Measurements from ENCODE around the gene TRIO. TPM values are rescaled to one million over a fixed set of nuclear protein-coding genes. Genes with fewer than 3 reads are reported as not detected.

Gene TRIO
- total RNA-seq, 1 experiment from 2014 or later = 68.4 TPM

GRCh38 chr5:14118551-14119320 is 24.4 kb upstream of the TRIO start:
- POLR2A ChIA-PET = no interaction called here
- CTCF ChIA-PET = no interaction called here
- H3K27ac ChIP-seq (ENCODE audit: low read depth, low read length) = no peak overlapping the region
- no peak overlapping the region for H3K4me2 ChIP-seq (ENCODE audit: low read length)
- no peaks in the 10 kb centered on the region for H3K9me3 ChIP-seq (ENCODE audit: control insufficient read depth in 1 of 2, insufficient read depth in 1 of 2, low read depth in 1 of 2, low read length in 2 of 2)
- intact Hi-C loops (cut with micrococcal nuclease) = no loop called here
- no peaks in the 10 kb centered on the region; the same call in 1 of the 2 replicates for H3K9me2 ChIP-seq (ENCODE audit: insufficient read depth)
- no peak for ATAC-seq
- H3K4me3 ChIP-seq (replicated peaks in 1 of 2; ENCODE audit: low read depth in 1 of 2, low read length in 2 of 2) = no peak overlapping the region
- RAD21 ChIA-PET (ENCODE audit: low non-redundant PET in 1 of 2, low total read pairs in 2 of 2, uncharacterized antibody in 2 of 2, unreplicated experiment in 2 of 2) = no interaction called here
- BruUV-seq (replicated peaks) = no TSS peak
- H3K9ac ChIP-seq (ENCODE audit: low read length) = no peak overlapping the region
- H3K27me3 ChIP-seq (ENCODE audit: insufficient read depth, low read length) = no peaks in the 10 kb centered on the region
- H3K79me2 ChIP-seq (ENCODE audit: insufficient read depth, low read length) = no peaks in the 10 kb centered on the region
- no peaks in the 10 kb centered on the region for H3K36me3 ChIP-seq (ENCODE audit: control insufficient read depth in 1 of 2, insufficient read depth in 2 of 2, low read length in 2 of 2)
- no peak overlapping the region for H2AFZ ChIP-seq (ENCODE audit: low read depth, low read length, poor library complexity, severe bottlenecking)
- H3K4me1 ChIP-seq (ENCODE audit: control insufficient read depth in 1 of 2, insufficient read depth in 2 of 2, low read length in 2 of 2) = no peaks in the 10 kb centered on the region
- DNase-seq (ENCODE audit: low read depth, low spot score) = no peak
- no peak for TF ChIP-seq YY1 (IDR thresholded peaks at IDR 0.05; ENCODE audit: extremely low read depth, insufficient replicate concordance, low read depth, low read length)
- no peak for TF ChIP-seq EGR1 (IDR thresholded peaks at IDR 0.05; ENCODE audit: low read depth)
- TF ChIP-seq SRF (IDR thresholded peaks at IDR 0.05; ENCODE audit: low read depth) = no peak
- H4K20me1 ChIP-seq (ENCODE audit: insufficient read depth) = no peaks in the 10 kb centered on the region

GRCh38 chr5:14120176-14120575 is 23.0 kb upstream of the TRIO start:
- no peak for DNase-seq (ENCODE audit: low read depth, low spot score)
- POLR2A ChIA-PET = no interaction called here
- Histone ChIP-seq H3K9me3 (ENCODE audit: control insufficient read depth in 1 of 2, insufficient read depth in 1 of 2, low read depth in 1 of 2, low read length in 2 of 2) (no peaks in the 10 kb centered on the region), H3K79me2 (ENCODE audit: insufficient read depth, low read length) (no peaks in the 10 kb centered on the region), H3K9ac (ENCODE audit: low read length) (no peak overlapping the region), H3K4me3 (replicated peaks in 1 of 2; ENCODE audit: low read depth in 1 of 2, low read length in 2 of 2) (no peak overlapping the region), H3K36me3 (ENCODE audit: control insufficient read depth in 1 of 2, insufficient read depth in 2 of 2, low read length in 2 of 2) (no peaks in the 10 kb centered on the region), H3K9me2 (ENCODE audit: insufficient read depth) (no peaks in the 10 kb centered on the region; the same call in 1 of the 2 replicates), H3K27ac (ENCODE audit: low read depth, low read length) (no peak overlapping the region), H2AFZ (ENCODE audit: low read depth, low read length, poor library complexity, severe bottlenecking) (no peak overlapping the region), H4K20me1 (ENCODE audit: insufficient read depth) (no peaks in the 10 kb centered on the region), H3K4me1 (ENCODE audit: control insufficient read depth in 1 of 2, insufficient read depth in 2 of 2, low read length in 2 of 2) (no peaks in the 10 kb centered on the region), H3K4me2 (ENCODE audit: low read length) (no peak overlapping the region), H3K27me3 (ENCODE audit: insufficient read depth, low read length) (no peaks in the 10 kb centered on the region)
- no TSS peak for BruUV-seq (replicated peaks)
- TF ChIP-seq SP1 (IDR thresholded peaks at IDR 0.05; ENCODE audit: low read depth) (no peak), FOSL1 (IDR thresholded peaks at IDR 0.05; ENCODE audit: low read depth) (no peak), REST (IDR thresholded peaks at IDR 0.05; ENCODE audit: low read depth) (no peak)
- intact Hi-C loops (cut with micrococcal nuclease) = no loop called here
- CTCF ChIA-PET = no interaction called here
- ATAC-seq = peak; percentile 44; the same call in 1 of the 2 replicates
- RAD21 ChIA-PET (ENCODE audit: low non-redundant PET in 1 of 2, low total read pairs in 2 of 2, uncharacterized antibody in 2 of 2, unreplicated experiment in 2 of 2) = no interaction called here

Measured in HCT116 (cell line).